Upper lobe of right lung (tissue), 1 donor: ENCODE measurements around the gene CASKIN2. TPM values are rescaled to one million over a fixed set of nuclear protein-coding genes. Genes with fewer than 3 reads are reported as not detected.
"Not testable (repeated sequence)": the region's sequence is repeated elsewhere in the genome, so short reads cannot be mapped to it uniquely, and the experiment has no call there.

Experiments
- ATAC-seq: fragments of 200-7000 bp; cut with Tn5 transposase; one replicate; pipeline ENCODE4 v1.9.1; 2020; ENCODE audit warnings: mild to moderate bottlenecking, moderate library complexity
- DNase-seq: peaks from one replicate; pipeline ENCODE4 v3.0.0-alpha.2; 2020
- H3K27ac ChIP-seq: fragments of 200-600 bp; one replicate; pipeline ENCODE4 v1.8.0; 2022
- H3K27me3 ChIP-seq: fragments of 200-600 bp; one replicate; pipeline ENCODE4 v1.8.0; 2022; ENCODE audit warnings: mild to moderate bottlenecking
- H3K36me3 ChIP-seq: fragments of 200-600 bp; one replicate; pipeline ENCODE4 v1.8.0; 2022
- H3K4me1 ChIP-seq: fragments of 200-600 bp; one replicate; pipeline ENCODE4 v1.8.0; 2022
- H3K4me3 ChIP-seq: fragments of 200-600 bp; one replicate; pipeline ENCODE4 v1.8.0; 2022; ENCODE audit warnings: mild to moderate bottlenecking
- H3K9me3 ChIP-seq: fragments of 200-600 bp; one replicate; pipeline ENCODE4 v1.8.0; 2022
- CTCF ChIP-seq: fragments of 200-600 bp; IDR thresholded peaks from one replicate; pipeline ENCODE4 v1.8.0; 2022; ENCODE audit warnings: antibody characterized with exemption
- intact Hi-C: fragments of 100-400 bp; cut with DNase I; formaldehyde crosslinking; loops from one replicate; pipeline ENCODE4 v1.11.0; 2022
- total RNA-seq: library from RNA; stranded (reverse); fragmentation: NEBNext Ultra II Directional; extraction: Animal tissue kit (Norgen Biotek cat#: 25700); gene quantifications from one replicate; pipeline ENCODE4 v1.2.1, GENCODE V29; 2021
- donor health status: DM: no; HTN: yes; CAD: no; lungs with severe emphysema.

The CASKIN2 gene
- total RNA-seq, 1 donor from 2014 or later = 101 TPM

GRCh38 chr17:75459590-75460267, 55.6 kb downstream of the CASKIN2 start:
- ATAC-seq (peak; percentile 70), DNase-seq (no peak)
- H3K9me3 ChIP-seq = no peaks in the 10 kb centered on the region
- H3K27ac ChIP-seq = peak overlapping the region; percentile 67
- no peaks in the 10 kb centered on the region for H3K27me3 ChIP-seq
- intact Hi-C loops = no loop called here
- no peak for TF ChIP-seq CTCF
- H3K4me1 ChIP-seq = peaks cover 24% of the 10 kb centered on the region
- no peaks in the 10 kb centered on the region for H3K36me3 ChIP-seq
- no peak overlapping the region for H3K4me3 ChIP-seq

- DNase-seq = no peak
- Histone ChIP-seq H3K27me3 (no peaks in the 10 kb centered on the region), H3K4me3 (no peak overlapping the region), H3K9me3 (no peaks in the 10 kb centered on the region), H3K27ac (peak overlapping the region; percentile 67), H3K36me3 (no peaks in the 10 kb centered on the region), H3K4me1 (peaks cover 24% of the 10 kb centered on the region)
- intact Hi-C loops = no loop called here
- no peak for ATAC-seq
- TF ChIP-seq CTCF = no peak
Measured at GRCh38 chr17:75459246-75459589, 56.1 kb downstream of the CASKIN2 start.

GRCh38 chr17:75457047-75457654, 58.2 kb downstream of the CASKIN2 start:
- intact Hi-C loops = no loop called here
- Histone ChIP-seq H3K9me3 (no peaks in the 10 kb centered on the region), H3K36me3 (no peaks in the 10 kb centered on the region), H3K27me3 (no peaks in the 10 kb centered on the region), H3K27ac (peak overlapping the region; percentile 95), H3K4me1 (peaks cover 24% of the 10 kb centered on the region), H3K4me3 (peak overlapping the region; percentile 99)
- DNase-seq (peak; percentile 70), ATAC-seq (peak; percentile 7)
- TF ChIP-seq CTCF = no peak

GRCh38 chr17:75456417-75457046, 58.8 kb downstream of the CASKIN2 start, which contains the start of gene TMEM94:
Gene TMEM94, plus strand, starts transcription at chr17:75456635. Its CDS starts 15,271 bp downstream, at chr17:75471906.
- peak; percentile 98 for ATAC-seq
- Histone ChIP-seq H3K4me1 (peaks cover 24% of the 10 kb centered on the region), H3K36me3 (no peaks in the 10 kb centered on the region), H3K4me3 (peak within 1 kb of the TSS; percentile 99), H3K27me3 (no peaks in the 10 kb centered on the region), H3K27ac (peak within 1 kb of the TSS; percentile 95), H3K9me3 (no peaks in the 10 kb centered on the region)
- intact Hi-C loops = no loop called here
- TF ChIP-seq CTCF = no peak
- DNase-seq = peak; percentile 95

- no peak for TF ChIP-seq CTCF
- Histone ChIP-seq H3K4me3 (peak overlapping the region; percentile 99), H3K27me3 (no peaks in the 10 kb centered on the region), H3K4me1 (peaks cover 24% of the 10 kb centered on the region), H3K36me3 (no peaks in the 10 kb centered on the region), H3K27ac (peak overlapping the region; percentile 95), H3K9me3 (no peaks in the 10 kb centered on the region)
- ATAC-seq (peak; percentile 19), DNase-seq (no peak)
- intact Hi-C loops = no loop called here
Measured at GRCh38 chr17:75456039-75456416, 59.3 kb downstream of the CASKIN2 start.

GRCh38 chr17:75454672-75455071, 60.7 kb downstream of the CASKIN2 start:
- H3K9me3 ChIP-seq, DNase-seq, ATAC-seq, H3K27me3 ChIP-seq, H3K4me3 ChIP-seq, H3K27ac ChIP-seq, H3K36me3 ChIP-seq, intact Hi-C loops: not testable (repeated sequence)
- H3K4me1 ChIP-seq = peaks cover 18% of the 10 kb centered on the region
